GM21717 (cell line): ENCODE measurements around the gene NANOS2.
"Not testable (repeated sequence)": the region's sequence is repeated elsewhere in the genome, so short reads cannot be mapped to it uniquely, and the experiment has no call there.

Experiments
- ATAC-seq: cut with Tn5 transposase; IDR thresholded peaks from one replicate; pipeline ENCODE4 v1.9.1; 2021; ENCODE audit warnings: mild to moderate bottlenecking, moderate library complexity; ENCODE audit not compliant: unreplicated experiment

NANOS2 gene

GRCh38 chr19:45876411-45877197 lies 38.0 kb downstream of the NANOS2 start:
- no peak for ATAC-seq

- ATAC-seq, result no peak
These were observed 38.5 kb downstream of the NANOS2 start for GRCh38 chr19:45876161-45876410.

GRCh38 chr19:45874620-45874966 lies 40.0 kb downstream of the NANOS2 start:
- ATAC-seq, result no peak

- ATAC-seq, result no peak
These were observed 41.3 kb downstream of the NANOS2 start for GRCh38 chr19:45873219-45873772.

- no peak for ATAC-seq
These were observed 42.3 kb downstream of the NANOS2 start for GRCh38 chr19:45872095-45872919.

- no peak for ATAC-seq
These were observed 43.8 kb downstream of the NANOS2 start for GRCh38 chr19:45870798-45871197.

- ATAC-seq, result not testable (repeated sequence)
These were observed 47.3 kb downstream of the NANOS2 start for GRCh38 chr19:45867241-45867640.

GRCh38 chr19:45866400-45867176 lies 48.0 kb downstream of the NANOS2 start:
- no peak for ATAC-seq

GRCh38 chr19:45865269-45865948 lies 49.2 kb downstream of the NANOS2 start:
- ATAC-seq, result no peak

- ATAC-seq, result no peak
These were observed 49.9 kb downstream of the NANOS2 start for GRCh38 chr19:45864629-45865082.

GRCh38 chr19:45863840-45864628 lies 50.5 kb downstream of the NANOS2 start, which contains the start of gene FOXA3:
FOXA3 (plus strand) TSS chr19:45864326; CDS start chr19:45864457, 131 bp downstream.
- ATAC-seq, result no peak

- ATAC-seq, result no peak
These were observed 51.2 kb downstream of the NANOS2 start for GRCh38 chr19:45863335-45863839.
